Activated naive CD4-positive, alpha-beta T cell treated with anti-CD3 and anti-CD28 coated beads, Interleukin-2, amount 50 U/mL, for 24 hours (primary cell): ENCODE results near the gene FKBP1B.
"Not testable (repeated sequence)": the region's sequence is repeated elsewhere in the genome, so short reads cannot be mapped to it uniquely, and the experiment has no call there.

Experiments used
- H3K27ac Mint-ChIP-seq: one replicate; pipeline ENCODE4 v1.8.0; 2021; ENCODE audit warnings: mild to moderate bottlenecking, mixed read lengths
- H3K27me3 Mint-ChIP-seq: one replicate; pipeline ENCODE4 v1.8.0; 2021; ENCODE audit warnings: mixed read lengths
- H3K36me3 Mint-ChIP-seq: one replicate; pipeline ENCODE4 v1.8.0; 2021; ENCODE audit warnings: mixed read lengths
- H3K4me1 Mint-ChIP-seq: one replicate; pipeline ENCODE4 v1.8.0; 2021; ENCODE audit warnings: mixed read lengths
- H3K4me3 Mint-ChIP-seq: one replicate; pipeline ENCODE4 v1.8.0; 2021; ENCODE audit warnings: mild to moderate bottlenecking, mixed read lengths
- H3K9me3 Mint-ChIP-seq: one replicate; pipeline ENCODE4 v1.8.0; 2021; ENCODE audit warnings: mixed read lengths

The FKBP1B gene

GRCh38 chr2:24102677-24103076 lies 53.1 kb downstream of the FKBP1B start:
- no peaks in the 10 kb centered on the region for H3K27me3 Mint-ChIP-seq
- peaks cover 16% of the 10 kb centered on the region for H3K9me3 Mint-ChIP-seq
- H3K36me3 Mint-ChIP-seq = peaks cover 23% of the 10 kb centered on the region
- no peak overlapping the region for H3K27ac Mint-ChIP-seq
- H3K4me3 Mint-ChIP-seq = no peak overlapping the region
- no peaks in the 10 kb centered on the region for H3K4me1 Mint-ChIP-seq

- H3K4me1 Mint-ChIP-seq = no peaks in the 10 kb centered on the region
- no peak overlapping the region for H3K4me3 Mint-ChIP-seq
- no peaks in the 10 kb centered on the region for H3K27me3 Mint-ChIP-seq
- H3K36me3 Mint-ChIP-seq = peaks cover 15% of the 10 kb centered on the region
- peaks cover 14% of the 10 kb centered on the region for H3K9me3 Mint-ChIP-seq
- no peak overlapping the region for H3K27ac Mint-ChIP-seq
Measured at GRCh38 chr2:24104110-24104650, 54.6 kb downstream of the FKBP1B start.

GRCh38 chr2:24104906-24105305 lies 55.4 kb downstream of the FKBP1B start:
- H3K27ac Mint-ChIP-seq = peak overlapping the region; percentile 35
- no peaks in the 10 kb centered on the region for H3K4me1 Mint-ChIP-seq
- H3K27me3 Mint-ChIP-seq = no peaks in the 10 kb centered on the region
- H3K9me3 Mint-ChIP-seq = peaks cover 14% of the 10 kb centered on the region
- H3K4me3 Mint-ChIP-seq = no peak overlapping the region
- peaks cover 12% of the 10 kb centered on the region for H3K36me3 Mint-ChIP-seq

- Mint-ChIP-seq H3K4me1 (no peaks in the 10 kb centered on the region), H3K9me3 (peaks cover 14% of the 10 kb centered on the region), H3K27me3 (no peaks in the 10 kb centered on the region), H3K27ac (no peak overlapping the region), H3K4me3 (no peak overlapping the region), H3K36me3 (peaks cover 12% of the 10 kb centered on the region)
Measured at GRCh38 chr2:24105816-24106215, 56.3 kb downstream of the FKBP1B start.

- H3K36me3 Mint-ChIP-seq = peaks cover 12% of the 10 kb centered on the region
- H3K27me3 Mint-ChIP-seq = no peaks in the 10 kb centered on the region
- peaks cover 14% of the 10 kb centered on the region for H3K9me3 Mint-ChIP-seq
- no peak overlapping the region for H3K27ac Mint-ChIP-seq
- no peaks in the 10 kb centered on the region for H3K4me1 Mint-ChIP-seq
- H3K4me3 Mint-ChIP-seq = no peak overlapping the region
Measured at GRCh38 chr2:24106786-24107185, 57.2 kb downstream of the FKBP1B start.

- no peaks in the 10 kb centered on the region for H3K4me1 Mint-ChIP-seq
- peaks cover 10% of the 10 kb centered on the region for H3K36me3 Mint-ChIP-seq
- H3K4me3 Mint-ChIP-seq = no peak overlapping the region
- H3K27ac Mint-ChIP-seq = no peak overlapping the region
- no peaks in the 10 kb centered on the region for H3K27me3 Mint-ChIP-seq
- peaks cover 14% of the 10 kb centered on the region for H3K9me3 Mint-ChIP-seq
Measured at GRCh38 chr2:24107336-24107735, 57.8 kb downstream of the FKBP1B start.

GRCh38 chr2:24109431-24109830 lies 59.9 kb downstream of the FKBP1B start:
- not testable (repeated sequence) for H3K4me1 Mint-ChIP-seq, H3K36me3 Mint-ChIP-seq, H3K27ac Mint-ChIP-seq, H3K27me3 Mint-ChIP-seq, H3K4me3 Mint-ChIP-seq
- H3K9me3 Mint-ChIP-seq = peaks cover 19% of the 10 kb centered on the region

GRCh38 chr2:24110660-24111303 lies 61.2 kb downstream of the FKBP1B start:
- Mint-ChIP-seq H3K27me3 (no peaks in the 10 kb centered on the region), H3K4me3 (no peak overlapping the region), H3K36me3 (peaks cover 8% of the 10 kb centered on the region), H3K4me1 (no peaks in the 10 kb centered on the region), H3K27ac (no peak overlapping the region), H3K9me3 (peaks cover 19% of the 10 kb centered on the region)

GRCh38 chr2:24111407-24111901 lies 61.9 kb downstream of the FKBP1B start:
- H3K27me3 Mint-ChIP-seq = no peaks in the 10 kb centered on the region
- no peak overlapping the region for H3K27ac Mint-ChIP-seq
- H3K4me1 Mint-ChIP-seq = no peaks in the 10 kb centered on the region
- peaks cover 19% of the 10 kb centered on the region for H3K9me3 Mint-ChIP-seq
- no peak overlapping the region for H3K4me3 Mint-ChIP-seq
- H3K36me3 Mint-ChIP-seq = peaks cover 6% of the 10 kb centered on the region
